Right cardiac atrium (tissue), 5 donors: Measurements from ENCODE around the gene PWWP2B. TPM values are rescaled to one million over a fixed set of nuclear protein-coding genes. Genes with fewer than 3 reads are reported as not detected.

Experiments
- ATAC-seq, 2 donors: fragments of 200-7000 bp; cut with Tn5 transposase; one replicate each; pipeline versions ENCODE4 v1.8.0 to v1.9.1; 2020; ENCODE audit warnings: moderate library complexity in 2 of 2, mild to moderate bottlenecking in 1 of 2
- DNase-seq, 3 donors: peaks; one replicate each; pipeline ENCODE4 v3.0.0-alpha.2; 2020
- H3K27ac ChIP-seq: one replicate; pipeline ENCODE4 v1.5.1; 2013; ENCODE audit warnings: mild to moderate bottlenecking, low read length, control low read depth, moderate library complexity
- H3K27me3 ChIP-seq: one replicate; pipeline ENCODE4 v1.6.1; 2013; ENCODE audit not compliant: control insufficient read depth, insufficient read depth
- H3K4me1 ChIP-seq: one replicate; pipeline ENCODE4 v1.6.1; 2013; ENCODE audit warnings: low read length; ENCODE audit not compliant: control insufficient read depth, insufficient read depth
- H3K4me3 ChIP-seq: one replicate; pipeline ENCODE4 v1.5.1; 2013; ENCODE audit warnings: low read length, control low read depth
- H3K9me3 ChIP-seq: one replicate; pipeline ENCODE4 v1.6.1; 2013; ENCODE audit warnings: low read length; ENCODE audit not compliant: control insufficient read depth
- WGBS: extraction: QIAGEN DNeasy Blood & Tissue Kit; methylation state at CpG from one replicate; pipeline ENCODE4 v1.1.7; 2013; 5-methylcytosine and 5-hydroxymethylcytosine counted together
- intact Hi-C, 4 donors: fragments of 100-400 bp; cut with DNase I; formaldehyde crosslinking; loops; one replicate each; pipeline versions ENCODE4 v1.11.0 to v1.14.0; 2022 to 2023
- polyA plus RNA-seq: library from polyadenylated mRNA; stranded (reverse); fragments of 200-250 nt; gene quantifications from one replicate; pipeline ENCODE4 v1.2.3, GENCODE V29; 2013
- total RNA-seq, 4 donors: library from RNA; stranded (reverse); fragmentation: NEBNext Ultra II Directional; extraction: Animal tissue kit (Norgen Biotek cat#: 25700); gene quantifications; one replicate each; pipeline ENCODE4 v1.2.1, GENCODE V29; 2021
- donor health status: healthy with polysubstance abuse.
- donor health status: DM: no; HTN: yes; CAD: no.
- donor health status: DM: no; HTN: no; CAD: no.
- donor health status: DM: no; HTN: yes; CAD: no; lungs with severe emphysema.
- donor health status: DM: yes; HTN: yes; CAD: no.

Gene PWWP2B
- total and polyA plus RNA-seq, 5 donors = 7.0 to 10.6 (median 9.1) TPM

- intact Hi-C loops = loop anchor here in 3 of 4 donors (5.0 to 10.0 kb wide), 3 partner anchors 57 to 250 kb away; no protein-coding TSS in a partner anchor
- H3K9me3 ChIP-seq = no peaks in the 10 kb centered on the region
- no peaks in the 10 kb centered on the region for H3K27me3 ChIP-seq
- DNase-seq = peak; percentile 26 to 69 (median 60)
- H3K27ac ChIP-seq = peak overlapping the region; percentile 77
- no peaks in the 10 kb centered on the region for H3K4me1 ChIP-seq
- no peak overlapping the region for H3K4me3 ChIP-seq
- ATAC-seq = peak; percentile 1 to 2
- 84% methylated on average over 12 of the region's 12 CpGs for WGBS
These were observed 1.9 kb upstream of the PWWP2B start for GRCh38 chr10:132394936-132395703.

- peak; percentile 68 to 72 for ATAC-seq
- Histone ChIP-seq H3K4me1 (no peaks in the 10 kb centered on the region), H3K27me3 (no peaks in the 10 kb centered on the region), H3K27ac (peak overlapping the region; percentile 77), H3K4me3 (peak overlapping the region; percentile 86), H3K9me3 (no peaks in the 10 kb centered on the region)
- peak; percentile 88 to 94 (median 93) for DNase-seq
- intact Hi-C loops = loop anchor here in 1 of 4 donors (10.0 kb wide), 1 partner anchor 249 kb away; no protein-coding TSS in a partner anchor
- 10% methylated on average over 71 of the region's 71 CpGs for WGBS
These were observed 1.1 kb upstream of the PWWP2B start for GRCh38 chr10:132395704-132396493.

GRCh38 chr10:132396494-132397035 is 435 bp upstream of the PWWP2B start:
- DNase-seq = peak; percentile 69 to 89 (median 88)
- no peaks in the 10 kb centered on the region for H3K4me1 ChIP-seq
- WGBS = under 1% methylated on average over 72 of the region's 80 CpGs
- H3K4me3 ChIP-seq = peak overlapping the region; percentile 86
- intact Hi-C loops = loop anchor here in 1 of 4 donors (10.0 kb wide), 1 partner anchor 248 kb away; no protein-coding TSS in a partner anchor
- no peaks in the 10 kb centered on the region for H3K9me3 ChIP-seq
- peak overlapping the region; percentile 77 for H3K27ac ChIP-seq
- ATAC-seq = peak; percentile 23 to 43
- no peaks in the 10 kb centered on the region for H3K27me3 ChIP-seq

- Histone ChIP-seq H3K27me3 (no peaks in the 10 kb centered on the region), H3K9me3 (no peaks in the 10 kb centered on the region), H3K27ac (no peak overlapping the region), H3K4me1 (no peaks in the 10 kb centered on the region), H3K4me3 (peak overlapping the region; percentile 86)
- intact Hi-C loops = loop anchor here in 1 of 4 donors (10.0 kb wide), 1 partner anchor 247 kb away; no protein-coding TSS in a partner anchor
- WGBS = 29% methylated on average over 40 of the region's 40 CpGs
- DNase-seq (peak; percentile 71 to 78 (median 74)), ATAC-seq (peak in 1 of 2 donors; percentile 2)
These were observed 918 bp downstream of the PWWP2B start for GRCh38 chr10:132397671-132398565.

- Histone ChIP-seq H3K9me3 (no peaks in the 10 kb centered on the region), H3K4me1 (no peaks in the 10 kb centered on the region), H3K27me3 (no peaks in the 10 kb centered on the region), H3K27ac (no peak overlapping the region), H3K4me3 (no peak overlapping the region)
- ATAC-seq = no peak
- intact Hi-C loops = loop anchor here in 1 of 4 donors (10.0 kb wide), 1 partner anchor 246 kb away; no protein-coding TSS in a partner anchor
- 85% methylated on average over 13 of the region's 13 CpGs for WGBS
- peak; percentile 22 to 71 (median 49) for DNase-seq
These were observed 1.6 kb downstream of the PWWP2B start for GRCh38 chr10:132398566-132398991.

- no peak for ATAC-seq
- WGBS = 94% methylated on average over 27 of the region's 27 CpGs
- no peaks in the 10 kb centered on the region for H3K9me3 ChIP-seq
- peak; percentile 12 to 61 (median 43) for DNase-seq
- no peaks in the 10 kb centered on the region for H3K4me1 ChIP-seq
- H3K27me3 ChIP-seq = no peaks in the 10 kb centered on the region
- no peak overlapping the region for H3K4me3 ChIP-seq
- intact Hi-C loops = loop anchor here in 1 of 4 donors (10.0 kb wide), 1 partner anchor 245 kb away; no protein-coding TSS in a partner anchor
- H3K27ac ChIP-seq = no peak overlapping the region
These were observed 2.4 kb downstream of the PWWP2B start for GRCh38 chr10:132399117-132400035.

GRCh38 chr10:132400041-132400546 is 3.1 kb downstream of the PWWP2B start:
- intact Hi-C loops = no loop called here
- peak; percentile 7 to 45 (median 36) for DNase-seq
- no peak overlapping the region for H3K27ac ChIP-seq

GRCh38 chr10:132400547-132401151 is 3.6 kb downstream of the PWWP2B start:
- ATAC-seq (no peak), DNase-seq (peak; percentile 19 to 62 (median 58))
- no peak overlapping the region for H3K4me3 ChIP-seq
- no peak overlapping the region for H3K27ac ChIP-seq
- WGBS = 67% methylated on average over 17 of the region's 17 CpGs
- no peaks in the 10 kb centered on the region for H3K27me3 ChIP-seq
- H3K9me3 ChIP-seq = no peaks in the 10 kb centered on the region
- intact Hi-C loops = no loop called here
- H3K4me1 ChIP-seq = no peaks in the 10 kb centered on the region

More at GRCh38 chr10:132400041-132400546, 3.1 kb downstream of the PWWP2B start:
- no peaks in the 10 kb centered on the region for H3K4me1 ChIP-seq
- 97% methylated on average over 9 of the region's 9 CpGs for WGBS
- H3K9me3 ChIP-seq = no peaks in the 10 kb centered on the region
- no peaks in the 10 kb centered on the region for H3K27me3 ChIP-seq
- ATAC-seq = no peak
- H3K4me3 ChIP-seq = no peak overlapping the region
